ENCODE measurements around the gene GTPBP1. TPM values are rescaled to one million over a fixed set of nuclear protein-coding genes. Genes with fewer than 3 reads are reported as not detected.

The GTPBP1 gene
- total and polyA plus RNA-seq, 8 donors, result 9.2 to 199 (median 28.5) TPM

DNA sequence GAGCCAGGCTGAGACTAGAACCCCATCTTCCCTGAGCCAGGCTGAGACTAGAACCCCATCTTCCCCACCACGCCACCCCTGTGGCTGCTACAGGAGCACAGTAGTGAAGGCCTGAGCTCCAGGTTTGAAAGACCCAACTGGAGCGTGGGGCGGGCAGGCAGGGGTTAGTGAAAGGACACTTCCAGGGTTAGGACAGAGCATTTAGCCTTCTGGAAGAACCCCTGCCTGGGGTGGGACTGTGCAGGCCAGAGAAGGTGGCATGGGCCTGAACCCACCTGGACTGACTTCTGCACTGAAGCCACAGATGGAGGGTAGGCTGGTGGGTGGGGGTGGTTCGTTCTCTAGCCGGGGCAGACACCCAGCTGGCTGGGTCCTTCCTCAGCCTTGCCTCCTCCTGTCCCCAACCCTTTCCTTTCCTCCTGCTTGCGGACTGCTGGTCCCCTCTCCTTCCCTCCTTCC lies 26.0 kb downstream of the GTPBP1 start:
- WGBS, 5 donors, result 73 to 79% (median 77%) methylated on average over 5 to 6 of the region's 6 CpGs
- Histone ChIP-seq H3K4me3 (no peak overlapping the region), H3K9me3 (no peaks in the 10 kb centered on the region), H3K27ac (peak overlapping the region; percentile 48 to 83 (median 71)), H3K4me1 (peaks cover 49 to 56% (median 51%) of the 10 kb centered on the region in 4 donors), H3K27me3 (no peaks in the 10 kb centered on the region), H3K36me3 (peaks cover 67 to 95% (median 84%) of the 10 kb centered on the region in 4 donors)
- intact Hi-C loops (cut with DNase I; ENCODE audit: low total_unique reads), result no loop called here
- TF ChIP-seq, protein P1, sequence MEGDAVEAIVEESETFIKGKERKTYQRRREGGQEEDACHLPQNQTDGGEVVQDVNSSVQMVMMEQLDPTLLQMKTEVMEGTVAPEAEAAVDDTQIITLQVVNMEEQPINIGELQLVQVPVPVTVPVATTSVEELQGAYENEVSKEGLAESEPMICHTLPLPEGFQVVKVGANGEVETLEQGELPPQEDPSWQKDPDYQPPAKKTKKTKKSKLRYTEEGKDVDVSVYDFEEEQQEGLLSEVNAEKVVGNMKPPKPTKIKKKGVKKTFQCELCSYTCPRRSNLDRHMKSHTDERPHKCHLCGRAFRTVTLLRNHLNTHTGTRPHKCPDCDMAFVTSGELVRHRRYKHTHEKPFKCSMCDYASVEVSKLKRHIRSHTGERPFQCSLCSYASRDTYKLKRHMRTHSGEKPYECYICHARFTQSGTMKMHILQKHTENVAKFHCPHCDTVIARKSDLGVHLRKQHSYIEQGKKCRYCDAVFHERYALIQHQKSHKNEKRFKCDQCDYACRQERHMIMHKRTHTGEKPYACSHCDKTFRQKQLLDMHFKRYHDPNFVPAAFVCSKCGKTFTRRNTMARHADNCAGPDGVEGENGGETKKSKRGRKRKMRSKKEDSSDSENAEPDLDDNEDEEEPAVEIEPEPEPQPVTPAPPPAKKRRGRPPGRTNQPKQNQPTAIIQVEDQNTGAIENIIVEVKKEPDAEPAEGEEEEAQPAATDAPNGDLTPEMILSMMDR (IDR thresholded peaks at IDR 0.05), result no peak
- TF ChIP-seq POLR2AphosphoS5 (IDR thresholded peaks at IDR 0.05), result no peak
- TF ChIP-seq EP300 (IDR thresholded peaks at IDR 0.05), result no peak
- TF ChIP-seq POLR2A (IDR thresholded peaks at IDR 0.05), result no peak
- DNase-seq, result no peak

DNA sequence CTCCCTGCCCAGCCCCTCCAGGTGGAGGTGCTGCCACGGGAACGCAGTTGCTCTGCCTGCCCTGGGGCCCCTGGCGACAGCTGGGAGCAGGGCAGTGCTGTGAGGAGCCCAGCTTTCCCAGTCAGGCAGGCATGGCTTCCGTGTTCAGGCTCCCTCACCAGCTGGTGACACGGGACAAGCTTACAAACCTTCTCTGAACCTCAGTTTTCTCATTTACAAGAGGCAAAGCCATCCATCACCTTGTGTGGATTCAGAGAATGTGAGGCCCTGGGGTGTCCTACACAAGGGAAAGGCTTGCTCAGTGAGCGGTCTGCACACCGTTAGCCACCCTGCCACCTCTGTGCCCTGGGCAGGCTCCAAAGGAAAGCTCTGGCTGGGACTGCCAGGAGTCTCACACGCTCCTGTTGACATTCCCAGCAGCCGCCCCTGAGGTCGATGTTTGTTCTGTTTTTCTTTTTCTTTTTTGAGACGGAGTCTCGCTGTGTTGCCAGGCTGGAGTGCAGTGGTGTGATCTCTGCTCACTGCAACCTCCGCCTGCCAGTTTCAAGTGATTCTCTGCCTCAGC lies 26.6 kb downstream of the GTPBP1 start:
- WGBS, 5 donors, result 30 to 48% (median 42%) methylated on average over 10 to 13 of the region's 13 CpGs
- TF ChIP-seq POLR2AphosphoS5 (IDR thresholded peaks at IDR 0.05), result peak in 1 of 3 donors; percentile 39
- no peak for TF ChIP-seq POLR2A (IDR thresholded peaks at IDR 0.05)
- TF ChIP-seq, protein P1 (IDR thresholded peaks at IDR 0.05), result peak in 1 of 7 experiments; percentile 0
- no peak for TF ChIP-seq EP300 (IDR thresholded peaks at IDR 0.05)
- no peaks in the 10 kb centered on the region for H3K9me3 ChIP-seq
- peaks cover 49 to 56% (median 51%) of the 10 kb centered on the region in 4 donors for H3K4me1 ChIP-seq
- DNase-seq, result peak; percentile 37 to 79
- intact Hi-C loops (cut with DNase I; ENCODE audit: low total_unique reads), result no loop called here
- H3K27ac ChIP-seq, result peak overlapping the region; percentile 66 to 83 (median 71)
- no peaks in the 10 kb centered on the region for H3K27me3 ChIP-seq
- H3K4me3 ChIP-seq, result no peak overlapping the region
- peaks cover 67 to 95% (median 84%) of the 10 kb centered on the region in 4 donors for H3K36me3 ChIP-seq

DNA sequence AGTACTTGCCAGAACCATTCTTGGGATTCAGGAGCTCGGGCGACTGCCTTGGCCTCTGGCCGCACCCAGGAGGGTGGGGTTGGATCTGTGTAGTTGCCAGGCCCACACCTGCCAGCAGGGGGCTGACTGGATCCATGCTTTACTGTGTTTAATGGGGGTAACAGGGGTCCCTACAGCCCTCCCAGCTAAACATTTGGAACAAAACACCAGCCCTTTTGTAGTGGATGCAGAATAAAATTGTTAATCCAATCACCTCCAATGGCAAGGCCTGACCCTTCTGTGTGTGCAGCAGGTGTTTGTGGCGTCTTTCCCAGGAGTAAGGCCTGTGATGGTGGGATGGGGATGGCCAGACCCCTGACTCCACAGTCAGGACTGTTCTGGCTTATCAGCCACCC lies 27.6 kb downstream of the GTPBP1 start:
- WGBS, 5 donors, result 20 to 32% (median 28%) methylated on average over 4 of the region's 4 CpGs
- Histone ChIP-seq H3K4me1 (peaks cover 49 to 56% (median 51%) of the 10 kb centered on the region in 4 donors), H3K27ac (peak overlapping the region; percentile 71 to 83 (median 73)), H3K4me3 (no peak overlapping the region), H3K36me3 (peaks cover 67 to 95% (median 84%) of the 10 kb centered on the region in 4 donors), H3K9me3 (no peaks in the 10 kb centered on the region), H3K27me3 (no peaks in the 10 kb centered on the region)
- peak; percentile 71 to 81 for DNase-seq
- TF ChIP-seq, protein P1 (IDR thresholded peaks at IDR 0.05), result peak in 5 of 7 experiments; percentile 60 to 84 (median 64)
- TF ChIP-seq POLR2AphosphoS5 (IDR thresholded peaks at IDR 0.05) (peak in 1 of 3 donors; percentile 22), EP300 (IDR thresholded peaks at IDR 0.05) (no peak), POLR2A (IDR thresholded peaks at IDR 0.05) (no peak)
- intact Hi-C loops (cut with DNase I; ENCODE audit: low total_unique reads), result no loop called here

DNA sequence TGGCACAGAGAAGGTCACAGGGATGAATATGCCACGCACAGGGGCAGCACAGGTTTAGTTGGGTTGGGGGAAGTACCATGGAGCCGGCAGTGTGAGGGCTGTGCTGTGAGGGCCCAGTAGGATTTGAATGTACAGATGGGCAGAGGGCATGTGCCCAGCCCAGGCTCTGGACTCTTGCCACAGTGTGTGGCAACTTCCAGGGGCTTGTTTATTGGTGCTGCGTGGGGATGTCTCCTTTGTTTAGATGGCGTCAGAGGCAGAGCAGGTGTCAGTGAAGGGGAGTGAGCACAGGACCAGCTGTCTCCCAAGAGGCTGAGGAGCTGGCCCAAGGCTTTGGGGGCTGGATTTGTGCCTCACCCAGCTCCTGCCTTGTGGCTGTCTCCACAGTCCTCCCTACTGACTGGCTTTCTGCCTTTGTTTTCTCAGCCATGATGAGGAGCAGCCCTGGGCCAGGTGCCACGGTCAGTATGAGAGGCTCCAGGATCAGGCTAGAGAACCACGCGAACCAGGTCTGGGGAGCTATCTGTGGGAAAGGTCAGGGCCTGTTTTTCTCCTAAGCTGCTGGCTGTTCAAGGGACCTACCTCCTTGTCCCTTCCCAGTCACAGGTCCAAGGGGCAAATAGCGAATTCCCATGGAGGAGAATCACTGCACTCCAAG lies 28.1 kb downstream of the GTPBP1 start:
- Histone ChIP-seq H3K4me3 (no peak overlapping the region), H3K9me3 (no peaks in the 10 kb centered on the region), H3K4me1 (peaks cover 49 to 56% (median 51%) of the 10 kb centered on the region in 4 donors), H3K36me3 (peaks cover 67 to 95% (median 84%) of the 10 kb centered on the region in 4 donors), H3K27ac (peak overlapping the region; percentile 71 to 83 (median 73)), H3K27me3 (no peaks in the 10 kb centered on the region)
- intact Hi-C loops (cut with DNase I; ENCODE audit: low total_unique reads), result no loop called here
- TF ChIP-seq EP300 (IDR thresholded peaks at IDR 0.05) (peak; percentile 32), POLR2A (IDR thresholded peaks at IDR 0.05) (no peak), POLR2AphosphoS5 (IDR thresholded peaks at IDR 0.05) (peak in 1 of 3 donors; percentile 26)
- TF ChIP-seq, protein P1 (IDR thresholded peaks at IDR 0.05), result no peak
- DNase-seq, result peak; percentile 53 to 77
- WGBS, 5 donors, result 23 to 45% (median 32%) methylated on average over 4 to 8 of the region's 8 CpGs
